ENCODE measurements around the gene C1R.
"Not testable (repeated sequence)": the region's sequence is repeated elsewhere in the genome, so short reads cannot be mapped to it uniquely, and the experiment has no call there.

- TF ChIP-seq CTCF (IDR thresholded peaks at IDR 0.05; ENCODE audit: low read depth, low read length, poor library complexity, severe bottlenecking); EZH2phosphoT487 (IDR thresholded peaks at IDR 0.05; ENCODE audit: borderline replicate concordance, low read length): not testable (repeated sequence)
These were observed 42.3 kb downstream of the C1R start for GRCh38 chr12:7049973-7050372.

Measured in DOHH2 (cell line).